Breast epithelium (tissue), 3 donors: ENCODE results near the gene DNHD1.

Experiments
- POLR2AphosphoS5 ChIP-seq, 3 donors: sonication (generic); formaldehyde crosslinking; IDR thresholded peaks; one replicate each; pipeline ENCODE4 v1.6.1; 2017; ENCODE audit warnings: antibody characterized with exemption in 3 of 3
- TF ChIP-seq, protein P1 (sequence below), 3 donors: fragments of 450-650 bp; IDR thresholded peaks; one replicate each; pipeline ENCODE4 v1.5.1; 2016 to 2017; ENCODE audit warnings: antibody characterized with exemption in 3 of 3, mild to moderate bottlenecking in 3 of 3, moderate library complexity in 3 of 3

GRCh38 chr11:6588018-6588417 is 90.9 kb downstream of the DNHD1 start:
- TF ChIP-seq, protein P1, sequence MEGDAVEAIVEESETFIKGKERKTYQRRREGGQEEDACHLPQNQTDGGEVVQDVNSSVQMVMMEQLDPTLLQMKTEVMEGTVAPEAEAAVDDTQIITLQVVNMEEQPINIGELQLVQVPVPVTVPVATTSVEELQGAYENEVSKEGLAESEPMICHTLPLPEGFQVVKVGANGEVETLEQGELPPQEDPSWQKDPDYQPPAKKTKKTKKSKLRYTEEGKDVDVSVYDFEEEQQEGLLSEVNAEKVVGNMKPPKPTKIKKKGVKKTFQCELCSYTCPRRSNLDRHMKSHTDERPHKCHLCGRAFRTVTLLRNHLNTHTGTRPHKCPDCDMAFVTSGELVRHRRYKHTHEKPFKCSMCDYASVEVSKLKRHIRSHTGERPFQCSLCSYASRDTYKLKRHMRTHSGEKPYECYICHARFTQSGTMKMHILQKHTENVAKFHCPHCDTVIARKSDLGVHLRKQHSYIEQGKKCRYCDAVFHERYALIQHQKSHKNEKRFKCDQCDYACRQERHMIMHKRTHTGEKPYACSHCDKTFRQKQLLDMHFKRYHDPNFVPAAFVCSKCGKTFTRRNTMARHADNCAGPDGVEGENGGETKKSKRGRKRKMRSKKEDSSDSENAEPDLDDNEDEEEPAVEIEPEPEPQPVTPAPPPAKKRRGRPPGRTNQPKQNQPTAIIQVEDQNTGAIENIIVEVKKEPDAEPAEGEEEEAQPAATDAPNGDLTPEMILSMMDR (IDR thresholded peaks at IDR 0.05) = no peak
- TF ChIP-seq POLR2AphosphoS5 (IDR thresholded peaks at IDR 0.05) = no peak
